GM19240 (cell line): Measurements from ENCODE around the gene OR1Q1.
"Not testable (repeated sequence)": the region's sequence is repeated elsewhere in the genome, so short reads cannot be mapped to it uniquely, and the experiment has no call there.

Experiments
- DNase-seq: peaks from one replicate; pipeline ENCODE4 v3.0.0; 2011; ENCODE audit warnings: low spot score; ENCODE audit not compliant: insufficient read length

OR1Q1 gene

GRCh38 chr9:122614362-122614761, at the start of gene OR1Q1:
Gene OR1Q1 (plus strand): TSS chr9:122614738. CDS start chr9:122614738, 0 bp downstream.
- no peak for DNase-seq

DNA sequence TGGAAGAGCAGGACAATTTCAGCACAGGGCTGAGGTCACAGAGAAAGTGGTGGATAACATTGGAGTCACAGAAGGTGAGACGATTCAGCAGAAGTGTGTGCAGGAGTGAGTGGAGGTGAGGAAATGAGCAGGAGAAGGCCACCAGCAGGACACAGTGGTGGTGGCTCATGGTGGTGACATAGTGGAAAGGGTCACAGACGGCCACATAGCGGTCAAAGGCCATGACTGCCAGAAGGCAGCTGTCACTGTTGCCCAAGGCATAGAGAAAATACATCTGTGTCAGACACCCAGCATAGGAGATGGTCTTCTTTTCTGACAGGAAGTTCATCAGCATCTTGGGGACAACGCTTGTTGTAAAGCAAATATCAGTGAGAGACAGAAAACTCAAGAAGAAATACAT, 46.6 kb upstream of the OR1Q1 start:
- no peak for DNase-seq

DNA sequence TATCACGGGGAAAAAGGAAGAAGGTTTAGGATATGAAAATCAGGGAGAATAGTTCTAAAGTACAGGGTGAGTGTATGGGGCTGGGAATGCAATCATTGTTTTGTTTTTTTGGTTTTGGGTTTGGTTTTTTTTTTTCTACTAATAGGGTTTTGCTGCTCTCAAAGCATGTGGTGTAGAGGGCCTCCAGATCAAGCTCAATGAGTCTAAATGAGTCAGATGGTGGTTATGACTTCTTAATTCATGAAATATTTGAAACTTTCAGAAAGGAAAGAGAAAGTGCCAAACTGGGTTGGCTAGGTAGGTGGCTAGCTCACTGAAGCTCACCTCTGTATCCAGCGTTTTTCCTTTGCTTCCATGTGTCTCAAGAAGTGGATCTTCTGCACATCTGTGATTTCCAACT, 42.1 kb upstream of the OR1Q1 start:
- no peak for DNase-seq

GRCh38 chr9:122579874-122580273, 34.7 kb upstream of the OR1Q1 start:
- no peak for DNase-seq

DNA sequence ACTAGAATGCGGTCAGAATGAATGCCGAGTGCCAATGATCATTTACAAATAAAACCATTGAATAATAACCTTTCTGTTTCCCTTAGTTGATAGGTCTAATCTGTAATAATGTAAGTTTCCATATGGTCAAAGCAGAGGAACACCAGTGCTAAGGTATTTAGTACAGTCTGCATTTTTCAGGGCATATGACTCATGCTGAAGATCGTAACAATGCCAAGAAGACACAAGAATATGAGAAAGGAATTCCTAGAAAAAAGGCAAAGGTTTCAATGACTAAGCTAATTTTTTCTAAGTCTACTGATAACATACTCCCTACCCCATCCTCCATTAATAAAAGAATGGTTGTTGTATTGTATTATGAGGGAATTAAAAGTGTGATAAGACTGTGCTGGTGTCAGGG, 34.2 kb upstream of the OR1Q1 start:
- DNase-seq = no peak

DNA sequence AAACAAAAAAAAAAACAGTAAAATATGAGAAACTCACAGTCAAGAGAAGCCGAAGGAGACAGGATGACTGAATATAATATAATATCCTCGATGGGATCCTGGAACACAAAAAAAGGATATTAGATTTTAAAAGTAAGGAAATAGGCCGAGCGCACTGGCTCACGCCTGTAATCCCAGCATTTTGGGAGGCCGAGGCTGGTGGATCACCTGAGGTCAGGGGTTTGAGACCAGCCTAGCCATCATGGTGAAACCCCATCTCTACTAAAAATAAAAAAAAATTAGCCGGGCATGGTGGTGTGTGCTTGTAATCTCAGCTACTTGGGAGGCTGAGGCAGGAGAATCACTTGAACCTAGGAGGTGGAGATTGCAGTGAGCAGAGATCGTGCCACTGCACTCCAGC, 31.3 kb upstream of the OR1Q1 start, which contains the start of gene OR1L8:
TSS of gene OR1L8 (minus strand) at position 101 of the 400 bp plus-strand sequence. CDS start 14,907 bp downstream, outside the sequence.
- DNase-seq = not testable (repeated sequence)

- no peak for DNase-seq
These were observed 8.8 kb upstream of the OR1Q1 start for GRCh38 chr9:122605691-122606090.

GRCh38 chr9:122606587-122606986, 8.0 kb upstream of the OR1Q1 start:
- DNase-seq = no peak

DNA sequence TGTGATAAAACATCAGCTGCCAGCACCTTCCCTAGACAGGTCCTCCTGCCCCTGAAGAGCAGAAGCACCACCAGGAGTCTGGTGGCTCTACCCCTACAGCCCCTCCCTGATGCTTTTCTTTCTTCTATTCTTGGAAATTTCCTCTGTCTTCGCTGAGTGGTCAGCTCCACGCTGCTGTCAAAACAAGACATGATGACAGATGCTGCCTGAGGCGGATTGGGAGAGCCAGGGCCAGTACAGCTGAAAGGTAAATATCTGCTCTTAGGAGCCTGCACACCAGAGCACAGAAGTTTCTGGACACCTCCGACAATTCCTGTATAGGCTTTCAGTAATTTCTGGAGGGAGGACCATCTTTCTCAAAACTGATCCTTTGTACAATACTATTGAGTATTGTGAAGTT, 4.7 kb upstream of the OR1Q1 start:
- DNase-seq = no peak

GRCh38 chr9:122619996-122620395, 5.5 kb downstream of the OR1Q1 start:
- no peak for DNase-seq

- no peak for DNase-seq
These were observed 27.7 kb downstream of the OR1Q1 start for GRCh38 chr9:122642226-122642625.

GRCh38 chr9:122656378-122656777, 41.8 kb downstream of the OR1Q1 start:
- no peak for DNase-seq

DNA sequence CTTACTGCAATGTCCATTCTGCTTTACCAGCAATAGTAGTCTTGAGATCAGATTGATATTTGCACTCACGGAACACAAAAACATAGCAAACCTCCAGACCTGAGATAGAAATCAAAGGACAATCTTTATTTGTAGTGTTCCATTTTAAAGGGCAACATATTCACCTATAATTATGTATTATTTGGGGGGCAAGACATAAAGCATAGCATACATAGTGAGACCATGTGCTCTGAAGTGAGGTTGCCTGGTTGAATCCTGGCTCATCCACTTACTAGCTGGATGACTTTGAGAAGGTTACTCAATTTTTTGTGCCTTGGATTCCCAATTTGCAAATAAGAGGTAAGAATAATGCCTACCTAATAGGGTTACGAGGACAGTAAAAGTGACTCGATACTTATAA, 43.0 kb downstream of the OR1Q1 start, which contains the start of gene OR1B1:
TSS of gene OR1B1 (minus strand) at position 101 of the 400 bp plus-strand sequence.
- DNase-seq = no peak

DNA sequence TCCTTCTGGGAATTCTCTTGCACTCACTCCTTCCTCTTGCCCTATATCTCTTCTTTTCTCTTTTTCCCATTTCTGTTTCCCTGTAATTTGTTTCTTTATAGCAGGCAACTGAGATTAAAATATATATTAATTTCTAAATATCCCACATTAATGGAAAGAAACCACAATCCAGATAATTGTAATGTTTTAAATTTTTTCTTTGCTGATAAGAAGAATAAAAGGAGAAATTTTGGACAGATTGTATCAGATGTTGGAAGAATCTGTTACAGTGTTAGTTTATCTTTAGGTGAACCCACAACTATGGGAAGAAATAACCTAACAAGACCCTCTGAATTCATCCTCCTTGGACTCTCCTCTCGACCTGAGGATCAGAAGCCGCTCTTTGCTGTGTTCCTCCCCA, 46.9 kb downstream of the OR1Q1 start, which contains the start of gene OR1L1:
TSS of gene OR1L1 (plus strand) at position 301 of the 400 bp plus-strand sequence. CDS start at position 301, 0 bp downstream.
- no peak for DNase-seq
